GM18858 (cell line): ENCODE results near the gene PGAP1.

ENCODE experiments used
- ATAC-seq: cut with Tn5 transposase; IDR thresholded peaks from one replicate; pipeline ENCODE4 v1.9.1; 2021; ENCODE audit not compliant: unreplicated experiment

PGAP1 gene, protein sequence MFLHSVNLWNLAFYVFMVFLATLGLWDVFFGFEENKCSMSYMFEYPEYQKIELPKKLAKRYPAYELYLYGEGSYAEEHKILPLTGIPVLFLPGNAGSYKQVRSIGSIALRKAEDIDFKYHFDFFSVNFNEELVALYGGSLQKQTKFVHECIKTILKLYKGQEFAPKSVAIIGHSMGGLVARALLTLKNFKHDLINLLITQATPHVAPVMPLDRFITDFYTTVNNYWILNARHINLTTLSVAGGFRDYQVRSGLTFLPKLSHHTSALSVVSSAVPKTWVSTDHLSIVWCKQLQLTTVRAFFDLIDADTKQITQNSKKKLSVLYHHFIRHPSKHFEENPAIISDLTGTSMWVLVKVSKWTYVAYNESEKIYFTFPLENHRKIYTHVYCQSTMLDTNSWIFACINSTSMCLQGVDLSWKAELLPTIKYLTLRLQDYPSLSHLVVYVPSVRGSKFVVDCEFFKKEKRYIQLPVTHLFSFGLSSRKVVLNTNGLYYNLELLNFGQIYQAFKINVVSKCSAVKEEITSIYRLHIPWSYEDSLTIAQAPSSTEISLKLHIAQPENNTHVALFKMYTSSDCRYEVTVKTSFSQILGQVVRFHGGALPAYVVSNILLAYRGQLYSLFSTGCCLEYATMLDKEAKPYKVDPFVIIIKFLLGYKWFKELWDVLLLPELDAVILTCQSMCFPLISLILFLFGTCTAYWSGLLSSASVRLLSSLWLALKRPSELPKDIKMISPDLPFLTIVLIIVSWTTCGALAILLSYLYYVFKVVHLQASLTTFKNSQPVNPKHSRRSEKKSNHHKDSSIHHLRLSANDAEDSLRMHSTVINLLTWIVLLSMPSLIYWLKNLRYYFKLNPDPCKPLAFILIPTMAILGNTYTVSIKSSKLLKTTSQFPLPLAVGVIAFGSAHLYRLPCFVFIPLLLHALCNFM

DNA sequence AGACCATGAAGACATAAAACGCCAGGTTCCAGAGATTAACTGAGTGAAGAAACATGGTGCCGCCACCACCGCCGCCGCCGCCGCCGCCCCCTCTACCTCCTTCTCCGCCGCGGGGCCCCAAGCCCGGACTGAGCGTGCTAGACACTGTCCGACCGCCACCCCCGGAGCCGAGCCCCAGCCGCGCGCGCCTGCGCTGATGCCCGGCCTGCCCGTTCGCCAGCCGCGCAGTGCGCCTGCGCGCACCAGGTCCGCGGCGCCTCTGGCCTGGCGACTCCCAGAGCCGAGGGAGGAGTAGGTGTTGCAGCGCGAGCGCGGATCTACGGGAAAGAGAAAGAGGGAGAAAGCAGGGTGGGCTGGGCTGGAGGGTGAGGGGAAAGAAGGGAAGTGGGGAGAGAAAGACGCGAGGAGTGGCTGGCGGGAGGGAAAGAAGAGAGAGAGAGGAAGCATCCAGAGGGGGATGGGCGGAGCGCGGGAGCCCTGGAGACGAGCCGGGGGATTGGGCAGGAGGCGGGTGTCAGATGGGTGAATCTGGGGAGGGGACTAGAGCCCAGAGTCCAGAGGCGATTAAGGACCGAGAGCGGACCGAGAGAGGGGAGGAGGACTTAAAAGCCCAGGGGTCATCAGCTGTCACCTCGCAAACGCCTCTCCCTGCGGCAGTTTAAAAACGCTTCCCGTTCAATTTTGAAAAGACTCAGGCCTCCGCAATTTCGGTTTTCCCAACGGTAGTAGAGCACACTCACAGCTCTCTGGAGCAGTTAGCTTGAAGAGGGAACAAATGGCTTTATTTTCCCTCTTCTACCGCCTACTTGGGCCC, at the start of gene PGAP1:
Gene PGAP1 (minus strand): TSS at position 146 of the 814 bp plus-strand sequence. CDS start 91 bp downstream, at position 55.
- ATAC-seq = peak; percentile 77

DNA sequence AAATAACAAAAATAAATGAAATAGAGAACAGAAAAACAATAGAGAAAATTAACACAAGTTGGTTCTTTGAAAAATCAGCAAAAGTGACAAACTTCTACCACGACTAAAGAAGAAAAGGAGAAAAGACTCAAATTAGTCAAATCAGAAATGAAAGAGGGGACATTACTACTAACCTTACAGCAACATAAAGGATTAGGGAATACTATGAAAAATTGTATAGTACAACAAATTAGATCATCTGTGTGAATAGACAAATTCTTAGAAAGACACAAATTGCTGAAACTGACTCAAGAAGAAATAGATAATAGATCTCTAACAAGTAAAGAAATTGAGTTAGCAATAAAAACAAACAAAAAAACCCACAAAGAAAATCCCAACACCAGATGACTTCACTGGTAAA, 48.5 kb upstream of the PGAP1 start:
- ATAC-seq = no peak

DNA sequence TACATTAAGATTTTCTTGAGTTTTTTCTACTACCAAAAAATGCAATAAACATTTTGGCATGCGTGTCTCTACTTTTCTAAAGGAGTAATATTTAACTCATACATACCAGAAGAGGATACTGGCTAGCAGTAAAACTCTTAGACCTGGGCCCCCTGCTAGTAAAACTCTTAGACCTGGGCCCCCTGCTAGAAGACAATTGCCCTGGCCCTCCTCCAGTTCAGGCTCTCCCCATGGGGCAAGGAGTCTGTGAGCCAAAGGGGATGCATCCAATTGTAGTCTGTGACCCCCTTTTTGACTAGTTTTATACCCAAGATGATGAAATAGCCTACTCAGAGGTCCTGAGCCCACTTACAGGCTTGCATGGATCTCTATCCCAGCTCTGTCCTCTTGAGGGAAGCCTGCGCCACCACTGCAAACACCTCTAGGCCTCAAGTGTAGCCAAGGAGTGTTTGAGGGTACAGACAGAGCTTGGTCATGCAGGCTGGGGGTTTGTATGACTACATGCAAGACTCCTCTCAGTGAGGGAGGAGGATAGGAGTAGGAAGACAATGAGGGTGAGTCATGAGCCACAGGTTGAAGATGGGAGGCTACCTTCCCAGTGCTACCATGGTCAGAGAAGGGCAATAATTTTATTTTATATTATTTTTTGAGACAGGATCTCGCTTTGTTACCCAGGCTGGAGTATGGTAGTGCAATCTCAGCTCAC, 45.2 kb upstream of the PGAP1 start:
- no peak for ATAC-seq

DNA sequence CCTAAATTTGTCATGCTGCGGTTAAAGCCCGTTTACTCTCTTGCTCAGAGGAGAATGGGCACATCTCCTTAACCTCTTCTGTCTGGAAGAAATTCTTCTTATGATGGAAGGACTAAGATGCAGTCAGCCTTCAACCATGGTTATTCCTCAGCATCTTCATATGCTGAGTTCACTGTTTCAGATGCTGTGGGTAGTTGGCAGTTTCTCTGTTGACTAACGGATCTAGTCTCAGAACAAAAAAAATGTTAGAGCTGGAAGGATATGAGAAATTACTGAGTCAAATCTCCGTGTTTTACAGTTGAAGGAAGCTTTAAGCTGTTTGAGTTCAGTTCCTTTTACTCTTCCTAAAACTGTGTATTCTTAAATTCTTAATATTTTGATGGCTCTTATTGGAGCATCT, 43.6 kb upstream of the PGAP1 start:
- no peak for ATAC-seq

DNA sequence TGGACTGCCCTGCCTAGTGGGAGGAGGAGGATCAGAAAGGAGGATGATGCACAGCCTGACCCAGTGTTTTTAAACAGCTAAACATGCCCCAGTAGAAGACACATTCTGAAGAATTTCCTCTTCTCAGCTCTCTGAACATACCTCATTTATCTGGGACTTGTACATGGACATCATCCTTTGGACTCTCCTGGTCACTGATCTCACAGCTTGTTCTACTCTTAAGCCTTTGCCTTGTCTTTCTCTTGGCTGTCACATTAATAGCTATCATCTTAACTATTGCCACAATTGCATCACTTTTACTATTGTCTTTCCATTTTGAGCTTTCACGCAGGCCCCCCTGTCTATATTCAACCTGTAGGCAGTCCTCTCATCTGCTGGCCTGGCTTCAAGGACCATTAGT, 42.0 kb upstream of the PGAP1 start:
- ATAC-seq = no peak

DNA sequence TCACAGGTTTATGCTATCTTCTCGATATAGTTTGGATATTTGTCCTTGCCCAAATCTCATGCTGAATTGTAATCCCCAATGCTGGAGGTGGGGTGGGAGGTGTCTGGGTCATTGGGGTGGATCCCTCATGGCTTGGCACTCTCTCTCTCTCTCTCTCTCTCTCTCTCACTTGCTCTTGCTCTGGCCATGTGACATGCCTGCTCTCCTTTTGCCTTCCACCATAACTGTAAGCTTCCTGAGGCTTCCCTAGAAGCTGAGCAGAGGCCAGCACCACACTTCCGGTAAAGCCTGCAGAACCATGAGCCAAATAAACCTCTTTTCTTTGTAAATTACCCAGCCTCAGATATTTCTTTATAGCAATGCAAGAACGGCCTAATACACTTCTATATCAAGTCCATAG, 41.3 kb upstream of the PGAP1 start:
- ATAC-seq = no peak

DNA sequence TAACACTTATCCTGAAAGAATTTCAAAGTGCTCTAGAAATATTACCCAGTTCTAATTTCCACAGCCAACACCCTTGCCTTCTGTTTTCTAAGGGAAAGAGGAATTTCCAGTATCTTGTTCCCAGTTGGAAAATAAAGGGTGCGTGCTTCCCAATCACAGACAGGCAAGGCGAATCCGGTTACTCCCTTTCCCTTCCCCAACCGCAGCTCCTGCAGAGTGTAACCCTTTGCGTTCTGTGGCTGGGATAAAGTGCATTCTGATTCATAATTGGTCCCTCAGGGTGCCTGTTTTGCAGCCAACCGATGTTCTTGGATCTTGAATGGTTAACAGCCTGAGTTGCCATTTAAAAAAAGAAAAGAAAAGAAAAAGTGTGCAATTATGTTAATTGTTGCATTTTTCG, 40.6 kb upstream of the PGAP1 start:
- ATAC-seq = no peak

DNA sequence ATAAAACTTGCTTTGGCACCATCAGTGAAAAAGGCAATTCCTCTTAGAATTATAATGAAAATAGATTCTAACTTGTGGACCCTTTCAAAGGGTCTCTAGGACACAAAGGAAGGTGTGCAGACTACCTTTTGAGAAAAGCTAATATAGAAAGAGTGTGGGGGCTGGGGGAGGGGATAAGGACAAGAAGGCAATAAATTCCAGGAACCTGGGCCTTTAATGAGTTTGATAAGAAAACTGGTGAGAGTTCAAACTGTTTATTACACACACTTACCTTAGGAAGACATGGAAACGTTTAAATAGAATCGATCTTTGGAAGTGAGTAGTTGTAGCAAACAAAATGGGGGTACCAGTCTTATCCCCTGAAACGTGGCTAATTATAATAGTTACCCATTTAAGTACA, 39.6 kb upstream of the PGAP1 start:
- no peak for ATAC-seq

DNA sequence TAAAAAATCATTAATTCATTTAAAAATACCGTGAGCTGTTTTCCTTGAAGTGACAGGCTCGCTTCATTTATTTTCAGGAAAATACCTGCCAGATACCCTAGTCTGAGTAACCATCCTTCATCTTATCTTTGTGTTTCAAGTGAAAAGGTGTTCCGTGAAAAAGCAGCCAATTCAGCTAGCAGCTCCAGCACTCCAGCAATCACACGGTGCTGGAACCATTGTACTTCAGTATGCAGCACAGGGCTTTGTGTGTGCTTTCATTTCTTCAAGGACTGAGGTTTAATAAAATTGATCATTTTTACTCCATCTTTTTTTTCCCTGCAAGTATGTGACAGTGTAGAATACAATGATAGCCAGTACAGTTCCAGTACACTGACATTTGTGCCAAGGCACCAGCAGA, 39.1 kb upstream of the PGAP1 start:
- ATAC-seq = no peak

DNA sequence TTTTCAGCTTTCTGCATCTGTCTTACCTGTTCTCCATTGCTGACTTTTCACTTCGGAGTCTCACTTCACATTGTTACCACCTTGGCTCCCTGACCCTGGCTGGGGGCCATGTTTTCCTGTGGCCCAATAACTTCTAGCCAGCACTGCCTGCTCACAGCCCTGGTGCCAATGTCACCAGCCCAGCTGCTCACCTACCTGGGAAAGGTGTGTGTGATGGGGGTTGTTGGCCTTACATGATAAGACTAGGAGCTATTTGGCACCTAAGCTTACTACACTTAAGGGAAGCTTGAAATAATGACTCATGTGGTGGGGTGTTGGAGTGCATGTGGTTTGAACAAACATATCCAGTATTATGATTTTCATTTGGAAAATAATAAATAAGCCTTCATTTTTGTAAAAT, 37.5 kb upstream of the PGAP1 start:
- ATAC-seq = no peak

DNA sequence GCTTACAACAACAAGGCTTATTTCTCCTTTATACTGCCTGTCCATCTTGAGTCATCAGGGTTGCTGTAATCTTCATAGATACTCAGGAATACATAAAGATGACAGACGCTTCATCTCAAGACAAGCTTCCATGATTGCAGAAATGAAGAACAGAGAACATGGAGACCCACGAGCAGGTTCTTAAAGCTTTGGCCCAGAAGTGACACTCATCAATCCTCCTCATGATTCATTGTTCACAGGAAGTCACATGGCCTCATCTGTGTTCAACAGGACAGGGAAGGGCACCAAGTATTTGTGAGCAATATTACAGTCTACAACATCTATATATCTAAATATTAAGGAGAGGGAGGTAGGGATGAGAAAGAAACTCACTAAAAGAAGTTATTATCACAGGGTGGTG, 36.5 kb upstream of the PGAP1 start:
- no peak for ATAC-seq

DNA sequence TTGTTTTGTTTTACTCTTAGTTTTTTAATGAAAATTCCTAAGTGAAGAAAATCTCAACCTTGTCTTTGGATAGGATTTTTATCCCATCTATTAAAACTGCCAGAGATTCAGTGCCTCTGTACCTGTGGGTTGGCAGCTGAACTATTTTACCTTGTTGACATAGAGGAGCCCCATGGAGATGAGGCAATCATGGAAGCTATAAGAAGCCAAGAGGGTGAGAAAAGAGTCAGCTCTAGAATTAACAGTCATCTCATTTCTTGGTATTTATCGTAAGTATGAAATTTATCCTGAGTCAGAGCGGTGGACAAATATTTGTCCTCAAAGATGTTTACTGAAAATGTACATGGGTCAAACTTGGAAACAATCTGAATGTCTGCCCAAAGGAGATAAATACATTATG, 35.8 kb upstream of the PGAP1 start:
- ATAC-seq = no peak

DNA sequence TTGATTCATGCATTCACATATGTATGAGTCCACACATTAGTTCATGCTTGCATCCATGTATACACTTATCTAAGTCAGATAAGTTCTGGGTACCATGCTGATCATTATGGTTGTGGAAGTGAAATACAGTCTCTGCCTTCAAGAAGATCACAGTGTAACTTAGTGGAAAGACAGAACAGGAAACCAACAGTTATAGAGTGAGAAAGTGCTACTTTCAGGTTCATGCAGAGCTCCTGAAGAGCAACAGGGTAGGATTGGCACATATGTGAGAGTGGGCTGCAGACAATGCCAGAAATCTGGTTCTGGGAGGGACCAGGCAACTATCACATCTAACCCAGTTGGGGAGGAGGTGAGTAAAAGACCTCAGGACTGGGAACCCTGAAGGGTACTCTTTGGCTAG, 35.4 kb upstream of the PGAP1 start:
- ATAC-seq = peak; percentile 99

DNA sequence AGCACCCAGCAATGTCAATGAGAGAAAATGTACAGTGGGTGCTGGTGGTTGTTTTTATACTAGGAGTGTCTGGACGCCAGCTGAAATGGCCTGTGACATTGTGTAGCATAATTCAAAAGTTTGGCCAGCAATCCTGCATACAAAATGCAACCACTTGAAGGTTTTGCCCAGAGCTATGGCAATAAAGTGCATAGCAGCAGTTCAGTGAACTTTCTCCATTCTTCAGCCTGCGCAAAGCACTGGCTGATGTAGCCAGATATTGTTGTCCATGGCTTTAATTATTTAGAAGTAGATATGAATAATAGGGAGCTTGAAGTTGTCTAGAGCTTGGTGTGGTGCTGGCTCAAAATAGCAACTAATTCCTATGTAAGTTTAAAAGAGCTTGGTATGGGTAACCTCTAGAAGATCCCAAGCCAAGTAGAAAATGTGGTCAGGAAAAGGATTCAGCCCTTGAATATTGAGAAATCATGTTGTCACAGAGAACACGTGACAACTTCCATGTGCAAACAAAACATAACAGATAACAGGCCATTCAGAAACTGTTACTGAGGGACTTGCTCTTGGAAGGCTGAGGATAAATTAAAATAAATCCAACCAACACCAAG, 33.3 kb upstream of the PGAP1 start:
- ATAC-seq = no peak

DNA sequence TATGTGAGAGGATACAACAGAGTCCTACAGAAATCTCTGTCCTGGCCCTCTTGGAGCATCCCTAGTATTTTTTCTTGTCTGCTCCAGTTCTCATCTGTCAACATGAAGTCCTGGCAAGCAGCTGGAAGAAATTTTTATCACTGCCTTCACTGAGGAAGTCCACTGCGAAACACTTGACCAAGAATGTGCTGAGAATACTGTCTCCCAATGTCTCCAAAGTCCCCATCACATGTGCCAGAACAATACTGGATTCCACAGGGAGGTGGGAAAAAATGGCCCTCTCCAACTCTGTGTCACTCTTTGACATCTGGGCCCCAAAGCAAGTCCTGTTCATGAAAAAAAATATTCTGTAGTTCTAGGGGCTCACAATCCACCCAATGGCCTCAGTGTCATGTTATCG, 32.8 kb upstream of the PGAP1 start:
- no peak for ATAC-seq

DNA sequence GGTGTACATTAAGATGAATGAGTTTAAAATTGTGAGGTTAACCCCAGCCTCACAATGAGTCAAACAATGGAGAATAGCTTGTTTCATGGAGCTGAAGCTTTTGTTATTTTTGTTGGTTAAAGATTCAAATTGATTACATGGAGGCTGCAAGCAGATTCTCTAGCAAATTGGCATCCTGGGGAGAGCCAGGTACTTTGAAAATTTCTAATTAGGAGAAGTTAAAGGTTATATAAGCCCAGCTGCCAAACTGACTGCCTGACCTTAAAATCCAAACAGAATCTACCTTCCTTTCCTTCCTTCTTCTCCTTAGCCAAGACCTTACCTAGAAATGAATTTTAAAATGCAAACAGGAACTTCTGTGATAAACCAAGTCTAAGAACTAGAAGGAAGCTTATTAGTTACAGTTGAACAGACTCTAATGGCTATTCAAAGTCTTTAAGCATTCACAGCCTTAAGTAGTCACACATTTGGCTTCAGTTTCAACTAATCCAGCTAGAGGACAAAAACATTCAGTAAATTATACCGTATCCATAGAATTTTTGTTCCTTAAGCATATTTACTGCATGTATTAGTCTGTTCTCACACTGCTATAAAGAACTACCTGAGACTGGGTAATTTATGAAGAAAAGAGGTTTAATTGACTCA, 31.5 kb upstream of the PGAP1 start:
- ATAC-seq = no peak

DNA sequence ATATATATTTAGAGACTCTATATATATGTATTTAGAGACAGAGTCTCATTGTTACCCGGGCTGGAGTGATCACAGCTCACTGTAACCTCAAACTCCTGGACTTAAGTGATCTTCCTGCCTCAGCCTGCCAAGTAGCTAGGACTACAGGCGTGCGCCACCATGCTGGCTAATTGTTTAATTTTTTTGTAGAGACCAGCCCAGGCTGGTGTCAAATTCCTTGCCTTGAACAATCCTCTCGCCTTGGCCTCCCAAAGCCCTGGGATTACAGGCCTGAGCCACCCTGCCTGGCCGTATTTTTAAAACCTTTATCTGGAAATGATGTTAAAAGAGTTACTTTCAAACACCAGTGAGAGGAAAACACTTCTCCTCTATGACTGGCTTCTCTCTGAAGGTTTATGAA, 30.9 kb upstream of the PGAP1 start:
- no peak for ATAC-seq

DNA sequence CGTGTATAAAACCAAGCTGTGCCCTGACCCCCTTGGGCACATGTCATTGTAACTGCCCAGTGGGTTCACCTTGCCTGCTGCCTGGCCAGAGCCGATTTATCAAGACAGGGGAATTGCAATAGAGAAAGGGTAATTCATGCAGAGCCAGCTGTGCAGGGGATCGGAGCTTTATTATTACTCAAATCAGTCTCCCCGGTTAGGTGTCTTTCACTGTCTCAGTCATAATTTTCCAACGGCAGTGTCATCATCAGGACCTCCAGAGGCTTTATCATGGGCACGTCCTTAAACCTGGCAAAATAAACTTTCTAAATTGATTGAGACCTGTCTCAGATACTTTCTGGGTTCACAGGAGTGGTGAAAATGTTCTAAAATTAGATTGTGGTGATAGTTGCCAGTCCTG, 29.6 kb upstream of the PGAP1 start:
- no peak for ATAC-seq

DNA sequence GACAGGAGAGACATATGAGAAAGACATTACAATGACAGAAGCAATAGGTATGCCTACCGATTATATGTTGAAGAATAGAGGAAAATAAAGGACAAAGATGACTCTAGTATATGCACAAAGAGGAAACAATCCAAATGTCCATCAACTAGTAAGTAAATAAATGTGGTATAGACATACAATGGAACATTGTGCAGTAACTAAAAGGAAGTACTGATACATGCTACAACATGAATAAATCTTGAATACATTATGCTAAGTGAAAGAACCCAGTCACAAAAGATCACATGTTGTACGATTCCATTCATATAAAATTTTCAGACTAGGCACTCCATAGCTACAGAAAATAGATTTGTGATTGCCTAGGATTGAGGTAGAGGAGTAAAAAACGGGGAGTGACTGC, 28.5 kb upstream of the PGAP1 start:
- ATAC-seq = no peak

DNA sequence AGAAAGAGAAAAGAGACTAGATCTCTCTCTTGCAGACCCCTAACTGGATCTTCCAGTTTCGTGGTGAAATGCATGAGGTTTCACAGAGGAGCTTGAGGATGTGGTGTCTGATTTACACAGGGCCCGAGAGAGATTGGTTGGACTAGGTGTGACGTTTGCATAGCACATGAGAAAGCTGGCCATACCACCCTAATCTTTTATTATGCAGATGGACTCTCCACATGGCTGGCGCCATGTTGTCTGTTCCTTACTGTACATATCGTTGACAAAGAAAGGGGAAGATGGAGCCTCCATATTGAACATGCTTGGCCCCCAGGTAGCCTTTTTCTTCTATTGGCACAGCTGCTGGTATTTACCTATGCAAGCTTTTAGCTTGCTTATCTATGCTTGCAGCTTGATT, 27.5 kb upstream of the PGAP1 start:
- no peak for ATAC-seq
